Measurements from ENCODE around the gene MAP7D1.
"Not testable (repeated sequence)": the region's sequence is repeated elsewhere in the genome, so short reads cannot be mapped to it uniquely, and the experiment has no call there.

MAP7D1 gene

DNA sequence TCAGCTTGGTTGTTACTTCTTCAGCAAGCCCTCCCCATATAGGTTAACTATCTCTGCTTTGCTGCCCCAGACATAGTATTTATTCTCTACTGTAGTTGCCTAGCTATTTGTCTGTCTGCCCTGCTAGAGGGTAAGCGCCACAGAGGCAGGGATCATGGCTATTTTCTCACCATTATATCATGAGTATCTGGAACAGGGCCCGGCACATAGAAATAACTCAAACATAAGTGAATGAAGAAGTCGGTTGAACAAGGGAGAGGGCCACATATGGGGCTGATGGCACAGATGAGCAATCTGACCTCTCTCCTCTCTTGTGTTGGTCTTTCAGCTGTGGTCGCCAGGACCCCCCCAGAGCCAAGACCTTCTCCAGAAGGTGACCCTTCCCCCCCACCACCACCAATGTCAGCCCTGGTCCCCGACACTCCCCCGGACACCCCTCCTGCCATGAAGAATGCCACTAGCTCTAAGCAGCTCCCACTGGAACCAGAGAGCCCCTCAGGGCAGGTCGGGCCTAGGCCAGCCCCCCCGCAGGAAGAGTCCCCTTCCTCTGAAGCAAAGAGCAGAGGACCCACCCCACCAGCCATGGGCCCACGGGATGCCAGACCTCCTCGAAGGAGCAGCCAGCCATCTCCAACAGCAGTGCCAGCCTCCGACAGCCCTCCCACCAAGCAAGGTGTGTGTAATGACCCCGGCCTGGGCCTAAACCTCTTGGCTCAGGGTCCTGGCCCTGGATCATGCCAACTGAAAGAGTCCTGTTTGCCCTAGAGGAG lies 14.9 kb downstream of the MAP7D1 start:
- DNase-seq = no peak

DNA sequence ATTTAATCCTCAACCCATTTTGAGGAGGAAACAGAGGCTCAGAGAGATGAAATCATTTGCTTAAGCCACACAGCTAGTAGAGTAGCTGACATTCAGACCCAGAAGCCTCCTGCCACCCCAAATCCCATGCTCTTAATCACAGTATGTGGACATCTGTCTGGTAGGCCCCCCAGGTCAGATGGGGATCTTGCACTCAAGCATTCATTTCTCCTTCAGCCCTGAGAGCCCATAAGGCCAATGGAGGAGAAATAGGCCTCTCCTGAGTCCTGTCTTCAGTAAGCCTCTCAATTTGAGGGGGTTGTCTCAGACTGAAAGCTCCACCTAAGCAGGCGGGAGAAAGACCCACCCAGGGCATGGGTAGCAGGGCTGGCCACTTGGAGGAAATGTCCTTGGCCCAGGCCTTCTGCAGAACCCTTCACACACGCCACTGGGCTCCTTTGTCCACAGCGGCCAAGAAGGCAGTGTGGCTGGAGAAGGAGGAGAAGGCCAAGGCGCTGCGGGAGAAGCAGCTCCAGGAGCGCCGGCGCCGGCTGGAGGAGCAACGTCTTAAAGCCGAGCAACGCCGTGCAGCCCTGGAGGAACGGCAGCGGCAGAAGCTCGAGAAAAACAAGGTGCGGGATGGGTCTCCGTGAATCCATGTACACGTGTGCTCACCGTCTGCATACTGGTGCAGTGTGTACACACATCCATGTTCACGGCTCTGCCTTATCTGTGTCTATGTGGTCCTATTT lies 16.2 kb downstream of the MAP7D1 start:
- no peak for DNase-seq

DNA sequence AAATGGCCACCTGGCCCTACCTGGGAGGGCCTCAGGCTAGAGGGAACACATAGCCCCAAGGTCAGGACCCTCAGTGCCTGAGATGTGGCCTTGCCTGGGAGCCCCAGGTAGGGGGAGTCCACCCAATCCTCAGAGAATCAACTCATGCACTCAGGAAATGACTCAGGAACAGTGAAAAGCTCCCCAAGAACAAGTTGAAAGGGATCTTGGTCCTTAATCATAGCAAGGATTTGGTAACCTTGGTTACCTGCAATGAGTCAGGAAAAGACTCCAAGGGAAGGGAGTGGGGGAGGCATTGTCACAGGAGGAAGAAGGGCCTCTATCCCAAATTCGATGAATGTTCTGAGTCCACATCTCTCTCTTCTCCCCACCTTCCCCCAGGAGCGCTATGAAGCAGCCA lies 17.0 kb downstream of the MAP7D1 start:
- peak; percentile 34 for DNase-seq

DNA sequence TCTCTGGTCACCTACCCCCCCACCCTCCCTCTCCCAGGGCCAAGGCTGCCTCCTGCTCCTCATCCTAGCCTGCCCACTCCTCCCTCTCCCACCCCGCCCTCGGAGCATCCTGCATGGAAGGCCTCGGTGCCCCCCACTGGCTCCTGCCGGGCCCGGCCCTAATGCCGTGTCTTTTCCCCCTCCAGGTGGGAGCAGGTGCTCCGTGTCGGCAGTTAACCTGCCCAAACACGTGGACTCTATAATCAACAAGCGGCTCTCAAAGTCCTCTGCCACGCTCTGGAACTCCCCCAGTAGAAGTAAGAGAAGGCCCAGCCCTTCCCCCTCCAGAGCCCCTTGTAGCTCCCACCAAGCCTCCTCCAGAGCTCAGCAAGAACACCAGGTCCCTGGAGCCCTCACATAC lies 18.8 kb downstream of the MAP7D1 start:
- DNase-seq = no peak

DNA sequence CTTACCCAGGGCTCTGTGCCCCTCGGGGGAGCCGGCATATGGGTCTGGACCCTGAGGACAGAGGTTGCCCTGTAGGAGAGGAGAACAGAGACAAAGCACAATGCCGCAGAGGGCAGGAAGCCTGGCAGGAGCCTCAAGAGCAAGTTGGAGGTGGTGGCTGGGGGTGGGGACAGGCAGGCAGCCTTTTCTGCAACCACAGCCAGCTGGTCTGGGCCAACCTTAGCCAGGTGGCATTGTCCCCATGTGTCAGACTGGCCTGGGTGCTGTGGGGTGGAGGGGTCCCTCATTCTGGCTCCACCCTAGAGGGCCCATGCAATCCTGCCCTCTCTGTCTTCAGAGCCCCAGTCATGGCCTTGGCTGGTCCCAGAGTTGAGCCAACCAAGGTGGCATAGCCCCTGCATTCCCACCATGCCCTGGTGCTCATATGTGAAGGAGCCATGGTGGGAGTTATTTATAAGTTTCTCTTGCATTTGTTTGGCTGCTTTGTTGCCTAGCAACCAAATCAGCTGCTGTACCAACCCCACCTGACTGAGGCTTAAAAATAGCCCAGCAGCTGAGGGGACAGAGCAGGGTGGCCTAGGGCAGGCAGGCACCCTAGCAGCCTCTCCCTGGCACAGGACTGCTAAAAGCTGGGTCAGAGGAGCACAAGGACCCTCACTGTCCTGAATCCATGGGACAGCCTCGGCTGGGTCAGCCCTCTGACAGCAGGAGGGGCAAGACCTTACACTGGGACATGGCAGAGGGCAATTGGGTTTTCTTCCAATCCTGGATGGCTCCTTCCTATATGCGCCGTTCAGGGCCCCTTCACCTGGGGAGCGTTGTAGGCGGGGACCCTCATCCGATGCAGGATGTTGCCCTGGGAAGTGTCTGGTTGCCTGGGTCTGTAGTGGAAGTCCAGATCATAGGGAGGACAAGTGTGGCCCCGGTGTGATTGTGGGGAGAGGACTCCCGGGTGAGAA lies 19.5 kb downstream of the MAP7D1 start:
- no peak for DNase-seq

DNA sequence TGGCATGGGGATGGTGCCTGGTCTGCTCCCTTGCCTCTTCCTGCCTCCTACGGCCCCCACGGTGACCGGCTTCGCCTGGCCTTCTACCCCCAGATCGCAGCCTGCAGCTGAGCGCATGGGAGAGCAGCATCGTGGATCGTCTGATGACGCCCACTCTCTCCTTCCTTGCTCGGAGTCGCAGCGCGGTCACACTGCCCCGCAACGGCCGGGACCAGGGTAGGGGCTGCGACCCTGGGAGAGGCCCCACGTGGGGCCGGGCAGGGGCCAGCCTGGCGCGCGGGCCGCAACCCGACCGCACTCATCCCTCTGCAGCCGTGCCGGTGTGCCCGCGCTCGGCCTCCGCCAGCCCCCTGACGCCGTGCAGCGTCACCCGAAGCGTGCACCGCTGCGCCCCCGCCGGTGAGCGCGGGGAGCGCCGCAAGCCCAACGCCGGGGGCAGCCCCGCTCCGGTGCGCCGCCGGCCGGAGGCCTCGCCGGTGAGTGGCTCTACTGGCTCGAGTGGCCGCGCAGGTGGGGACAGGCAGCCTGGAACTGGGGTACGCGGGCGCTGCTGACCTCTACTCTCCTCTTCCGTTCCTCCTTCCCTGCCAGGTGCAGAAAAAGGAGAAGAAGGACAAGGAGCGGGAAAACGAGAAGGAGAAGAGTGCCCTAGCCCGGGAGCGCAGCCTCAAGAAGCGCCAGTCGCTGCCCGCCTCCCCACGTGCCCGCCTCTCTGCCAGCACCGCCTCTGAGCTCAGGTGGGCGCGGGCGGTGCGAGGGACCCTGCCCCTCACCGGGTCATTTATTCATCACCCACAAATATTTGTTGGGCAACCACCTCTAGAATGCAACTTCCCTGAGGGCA lies 20.4 kb downstream of the MAP7D1 start:
- DNase-seq = no peak

DNA sequence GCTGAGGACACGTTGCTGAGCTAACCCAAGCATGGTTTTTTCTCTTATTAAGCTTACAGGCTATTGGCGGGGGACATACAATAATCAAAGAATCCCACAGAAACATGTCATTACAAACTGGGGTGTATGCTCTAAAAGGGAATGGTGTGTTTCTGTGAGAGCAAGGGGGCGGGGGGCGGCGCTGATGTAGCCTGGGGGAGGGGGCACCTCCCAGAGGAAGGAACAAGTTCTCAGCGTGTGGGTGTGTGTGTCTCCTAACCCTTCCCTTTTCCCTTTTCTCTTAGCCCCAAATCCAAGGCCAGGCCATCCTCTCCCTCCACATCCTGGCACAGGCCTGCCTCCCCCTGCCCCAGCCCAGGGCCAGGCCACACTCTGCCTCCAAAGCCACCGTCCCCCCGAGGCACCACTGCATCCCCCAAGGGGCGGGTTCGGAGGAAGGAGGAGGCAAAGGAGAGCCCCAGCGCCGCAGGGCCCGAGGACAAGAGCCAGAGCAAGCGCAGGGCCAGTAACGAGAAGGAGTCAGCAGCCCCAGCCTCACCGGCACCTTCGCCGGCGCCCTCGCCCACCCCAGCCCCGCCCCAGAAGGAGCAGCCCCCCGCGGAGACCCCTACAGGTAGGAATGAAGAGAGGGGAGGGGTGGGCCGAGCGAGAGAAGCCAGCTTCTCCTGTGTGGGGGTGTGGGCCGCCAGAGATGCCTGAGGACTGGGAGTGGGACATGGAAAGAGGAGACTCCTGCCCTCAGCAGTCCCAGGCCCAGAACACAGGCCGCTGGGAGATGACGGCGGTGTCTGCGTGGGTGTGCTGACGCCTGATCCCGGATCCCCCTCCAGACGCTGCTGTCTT lies 21.9 kb downstream of the MAP7D1 start:
- DNase-seq = no peak

DNA sequence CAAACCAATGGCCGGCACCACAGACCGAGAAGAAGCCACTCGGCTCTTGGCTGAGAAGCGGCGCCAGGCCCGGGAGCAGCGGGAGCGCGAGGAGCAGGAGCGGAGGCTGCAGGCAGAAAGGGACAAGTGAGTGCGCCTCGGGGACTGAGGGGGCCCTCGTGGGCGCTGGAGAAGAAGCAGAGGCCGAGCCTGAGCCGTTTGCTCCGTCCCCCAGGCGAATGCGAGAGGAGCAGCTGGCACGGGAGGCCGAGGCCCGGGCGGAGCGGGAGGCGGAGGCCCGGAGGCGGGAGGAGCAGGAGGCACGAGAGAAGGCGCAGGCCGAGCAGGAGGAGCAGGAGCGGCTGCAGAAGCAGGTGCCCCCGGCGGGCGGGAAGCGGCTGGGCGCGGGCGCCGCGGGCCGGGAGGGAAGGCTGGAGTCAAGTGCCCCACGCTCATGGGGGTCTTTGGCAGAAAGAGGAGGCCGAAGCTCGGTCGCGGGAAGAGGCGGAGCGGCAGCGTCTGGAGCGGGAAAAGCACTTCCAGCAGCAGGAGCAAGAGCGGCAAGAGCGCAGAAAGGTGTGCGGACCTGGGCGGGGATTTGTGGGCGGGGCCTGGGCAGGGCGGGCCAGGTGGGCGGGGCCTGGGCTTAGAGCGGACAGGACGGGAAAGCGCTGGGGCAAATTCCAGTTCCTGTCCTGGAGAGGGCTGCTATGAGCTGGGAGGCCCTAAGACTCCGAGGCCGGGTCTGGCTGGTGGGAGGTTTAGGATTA lies 22.7 kb downstream of the MAP7D1 start:
- DNase-seq = no peak

DNA sequence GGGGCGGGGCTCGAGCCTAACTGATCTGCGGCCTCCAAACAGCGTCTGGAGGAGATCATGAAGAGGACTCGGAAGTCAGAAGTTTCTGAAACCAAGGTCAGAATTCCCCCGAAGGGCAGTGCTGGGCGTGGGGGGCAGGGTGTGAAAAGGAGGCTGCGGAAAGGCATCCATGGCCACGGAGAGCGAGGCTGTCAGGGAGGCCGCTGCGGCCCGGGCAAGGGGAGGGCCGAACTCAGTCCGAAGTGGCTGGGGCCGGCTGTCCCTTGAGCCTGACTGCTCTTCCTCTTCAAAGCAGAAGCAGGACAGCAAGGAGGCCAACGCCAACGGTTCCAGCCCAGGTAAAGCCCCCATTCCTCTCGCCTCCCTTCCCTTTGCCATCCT lies 23.2 kb downstream of the MAP7D1 start:
- DNase-seq = no peak

DNA sequence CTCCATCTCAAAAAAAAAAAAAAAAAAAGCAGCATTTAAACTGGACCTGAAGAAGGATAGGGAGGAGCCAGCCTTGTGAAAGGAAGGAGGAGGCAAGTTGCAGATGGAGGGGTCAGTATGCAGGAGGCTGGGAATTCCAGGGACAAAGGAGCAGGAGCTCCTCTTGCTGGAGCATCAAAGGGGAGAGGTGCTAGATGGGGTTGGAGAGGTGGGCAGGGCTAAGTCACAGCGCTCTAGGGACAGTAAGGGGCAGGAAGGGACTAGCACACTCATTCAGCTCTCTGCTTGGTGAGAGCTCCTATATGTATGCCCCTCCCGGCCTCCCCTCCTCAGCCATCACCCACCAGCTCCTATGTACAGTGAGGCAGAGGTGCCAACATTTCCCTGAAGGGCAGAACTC lies 26.8 kb downstream of the MAP7D1 start:
- DNase-seq = no peak

DNA sequence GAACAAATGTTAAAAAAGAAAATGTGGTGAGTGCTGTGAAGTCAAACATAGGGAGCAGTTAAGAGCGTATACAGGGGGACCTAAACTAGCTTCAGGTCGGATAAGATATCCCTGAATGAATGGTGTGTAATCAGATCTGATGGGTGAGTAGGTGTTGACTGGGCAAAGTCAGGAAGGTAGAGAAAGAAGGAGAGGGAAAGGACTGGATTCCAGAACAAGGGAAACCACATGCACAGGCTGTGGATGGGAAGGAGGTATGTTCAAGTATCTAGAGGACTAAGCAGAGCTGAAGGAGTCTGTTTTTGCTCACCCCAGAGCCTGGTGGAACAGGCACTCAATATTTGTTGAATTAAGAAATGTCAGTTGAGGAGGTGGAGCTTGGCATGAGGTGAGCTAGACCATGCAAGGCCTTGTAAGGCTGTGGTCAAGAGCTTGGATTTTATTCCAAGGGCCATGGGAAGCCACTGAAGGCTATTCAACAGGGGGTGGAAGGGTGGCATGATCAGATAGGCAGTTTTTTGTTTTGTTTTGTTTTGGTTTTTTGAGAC lies 27.4 kb downstream of the MAP7D1 start:
- no peak for DNase-seq

DNA sequence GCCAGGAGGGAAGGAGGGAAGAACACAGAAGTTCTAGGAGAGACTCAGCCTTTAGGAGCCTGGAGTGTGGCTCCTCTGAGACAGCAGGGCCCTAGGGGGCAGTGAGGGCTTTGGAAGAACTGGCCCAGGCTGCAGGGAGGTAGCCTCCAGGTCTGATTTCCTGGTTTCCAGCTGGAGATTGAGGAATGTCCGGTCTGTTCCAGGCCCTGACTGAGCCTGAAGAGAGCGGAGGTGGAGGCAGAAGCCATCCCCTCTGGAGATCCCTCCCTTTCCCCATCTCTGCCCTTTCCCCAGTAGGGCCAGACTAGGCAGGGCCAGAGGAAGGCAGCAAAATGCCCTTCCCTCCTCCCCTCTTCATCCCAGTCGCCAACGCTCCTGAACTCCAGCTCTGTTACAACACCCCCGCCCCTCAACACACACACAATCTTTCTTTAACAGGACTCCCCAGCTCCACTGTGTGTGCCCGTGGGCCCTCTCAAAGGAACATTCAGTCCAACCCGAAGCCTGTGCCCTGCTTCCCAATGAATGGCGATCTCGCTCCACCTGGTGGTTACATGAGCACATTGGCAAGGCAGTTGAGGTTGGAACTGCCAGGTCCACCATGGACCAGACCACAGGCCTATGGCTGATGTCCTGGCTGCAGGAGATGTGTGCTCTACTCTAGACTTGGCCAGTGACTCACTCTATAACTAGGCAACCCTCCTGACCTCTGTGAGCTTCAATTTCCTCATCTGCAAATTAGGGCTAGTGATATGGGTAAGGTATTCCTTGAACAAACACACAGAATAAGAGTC lies 32.0 kb downstream of the MAP7D1 start:
- peak; percentile 91 for DNase-seq

DNA sequence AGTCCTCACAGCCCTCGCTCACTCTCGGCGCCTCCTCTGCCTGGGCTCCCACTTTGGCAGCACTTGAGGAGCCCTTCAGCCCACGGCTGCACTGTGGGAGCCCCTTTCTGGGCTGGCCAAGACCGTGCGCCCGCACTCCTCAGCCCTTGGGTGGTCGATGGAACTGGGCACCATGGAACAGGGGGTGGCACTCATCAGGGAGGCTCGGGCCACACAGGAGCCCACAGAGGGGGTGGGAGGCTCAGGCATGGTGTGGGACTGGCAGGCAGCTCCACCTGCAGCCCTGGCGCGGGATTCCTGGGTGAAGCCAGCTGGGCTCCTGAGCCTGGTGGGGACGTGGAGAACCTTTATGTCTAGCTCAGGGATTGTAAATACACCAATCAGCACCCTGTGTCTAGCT lies 40.8 kb downstream of the MAP7D1 start:
- not testable (repeated sequence) for DNase-seq

DNA sequence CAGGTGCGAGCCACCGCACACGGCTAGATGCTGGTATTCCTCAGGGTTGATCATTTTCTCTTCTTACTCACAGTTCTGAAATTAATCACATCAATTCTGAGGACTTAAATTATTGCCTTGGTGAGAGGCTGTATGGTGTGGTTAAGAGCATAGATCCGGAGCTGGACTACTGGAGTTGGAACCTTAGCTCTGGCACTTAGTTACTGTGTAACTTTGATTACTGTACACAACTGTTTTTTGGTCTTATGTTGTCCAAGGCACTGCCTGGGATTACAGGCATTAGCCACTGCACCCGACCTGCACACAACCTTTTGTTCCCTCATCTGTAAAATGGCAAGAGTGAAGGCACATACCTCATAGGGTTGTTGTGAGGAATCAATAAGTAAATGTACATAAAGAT lies 42.7 kb downstream of the MAP7D1 start:
- no peak for DNase-seq

DNA sequence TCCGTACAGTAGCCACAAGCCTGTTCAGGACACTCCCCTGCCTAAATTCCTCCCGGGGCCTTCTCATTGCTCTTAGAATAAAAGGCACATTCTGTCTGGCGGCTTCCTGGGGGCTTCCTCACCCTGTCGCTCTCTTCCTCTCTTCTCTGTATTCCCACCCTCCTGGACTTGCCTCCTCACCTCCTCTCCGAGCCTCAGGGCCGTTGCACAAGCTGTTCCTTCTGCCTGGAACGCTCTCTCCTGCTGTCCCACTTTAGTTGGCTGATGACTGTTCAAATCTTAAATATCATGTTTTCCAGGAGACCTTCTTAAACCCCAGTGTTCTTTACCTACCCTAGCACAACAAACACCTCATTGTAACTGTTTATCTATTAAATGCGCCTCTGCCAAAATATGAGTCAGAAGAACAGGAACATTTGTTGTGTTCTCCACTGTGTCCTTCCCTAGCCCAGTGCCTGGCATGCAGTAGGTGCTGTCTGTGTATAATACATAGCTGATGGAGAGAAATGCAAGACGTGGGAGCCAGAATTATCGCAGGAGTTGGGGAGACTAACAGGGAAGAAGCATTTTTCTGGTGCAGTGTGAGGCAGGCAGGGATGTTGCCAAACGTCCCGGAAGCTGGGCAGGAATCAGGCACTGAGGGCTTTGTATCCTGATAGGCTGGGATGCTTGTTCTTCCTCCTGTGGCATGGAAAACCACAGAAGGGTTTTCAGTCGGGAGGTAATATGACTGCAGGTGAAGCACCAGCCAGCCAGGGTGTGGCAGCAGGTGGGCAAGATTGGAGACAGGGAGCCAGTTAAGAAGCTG lies 44.2 kb downstream of the MAP7D1 start:
- no peak for DNase-seq

DNA sequence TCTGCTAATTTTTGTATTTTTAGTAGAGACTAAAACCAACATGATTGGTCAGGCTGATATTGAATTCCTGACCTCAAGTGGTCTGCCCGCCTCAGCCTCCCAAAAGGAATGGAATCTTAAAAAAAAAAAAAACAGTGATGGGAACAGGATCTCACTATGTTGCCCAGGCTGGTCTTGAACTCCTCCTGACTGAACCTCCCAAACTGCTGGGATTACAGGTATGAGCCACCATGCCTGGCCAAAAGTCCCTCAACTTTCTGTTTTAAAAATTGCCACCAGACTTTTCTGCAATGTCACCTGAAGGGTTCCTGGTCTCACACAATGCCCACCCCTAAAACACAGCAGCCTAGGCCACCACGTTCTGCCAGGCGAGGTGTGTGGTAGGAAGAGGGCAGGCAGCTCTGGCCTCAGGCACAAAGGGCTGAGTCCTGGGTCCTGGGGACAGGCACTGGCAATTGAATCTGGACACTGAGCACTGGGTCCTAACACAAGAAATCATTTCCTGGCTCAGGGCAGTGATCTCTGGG lies 47.1 kb downstream of the MAP7D1 start:
- no peak for DNase-seq

DNA sequence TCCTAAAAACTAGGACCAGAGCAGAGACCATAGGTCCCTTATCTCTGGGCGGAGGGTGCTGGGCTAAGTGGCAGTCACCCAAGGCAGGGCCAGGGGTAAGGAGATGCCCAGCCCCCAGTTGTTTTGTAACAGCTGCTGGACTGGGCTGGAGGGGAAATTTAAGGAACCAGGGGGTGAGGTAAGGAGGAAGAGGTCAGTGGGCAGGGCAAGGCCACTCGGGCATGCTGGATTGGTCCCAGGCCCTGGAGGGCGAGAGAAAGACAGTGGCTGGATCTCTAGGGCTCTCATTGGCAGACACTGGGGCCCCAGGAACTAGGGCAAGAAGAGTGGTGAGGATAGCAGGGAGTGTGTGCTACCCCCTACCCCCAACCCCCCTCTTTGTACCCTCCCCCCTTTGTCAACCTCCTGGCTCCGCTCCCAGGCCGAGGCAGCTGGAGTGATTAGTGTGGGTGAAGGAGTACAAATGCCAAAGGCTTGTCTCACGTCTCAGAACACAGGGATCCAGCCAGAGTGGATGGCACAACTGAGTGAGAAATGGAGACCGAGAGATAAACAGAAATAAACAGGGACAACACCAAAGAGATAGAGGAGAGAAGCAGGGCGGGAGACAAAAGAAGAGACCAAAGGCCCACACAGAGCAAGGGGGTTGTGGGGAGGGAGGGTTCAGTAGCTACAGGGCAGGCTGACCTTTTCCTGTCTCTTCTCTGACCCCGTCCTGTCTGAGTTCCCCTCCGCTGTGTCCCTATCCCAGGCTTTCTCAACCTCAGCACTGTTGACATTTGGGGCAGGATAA lies 47.8 kb downstream of the MAP7D1 start:
- DNase-seq = peak; percentile 67

Data from fibroblast of skin of scalp (primary cell).